Ascending aorta (tissue), 2 donors: ENCODE results near the gene URGCP. TPM values are rescaled to one million over a fixed set of nuclear protein-coding genes. Genes with fewer than 3 reads are reported as not detected.
A peak's percentile ranks its signal among the peaks of the same experiment; 100 is the strongest.

ENCODE experiments used
- DNase-seq, 2 donors: peaks; one replicate each; pipeline ENCODE4 v3.0.0-alpha.2; 2019; ENCODE audit warnings: low spot score in 2 of 2
- H3K27ac ChIP-seq, 2 donors: fragments of 200-600 bp; sonication (generic); one replicate each; pipeline ENCODE4 v1.5.1; 2016 to 2017; ENCODE audit warnings: mild to moderate bottlenecking in 1 of 2
- H3K27me3 ChIP-seq: fragments of 200-600 bp; sonication (generic); one replicate; pipeline ENCODE4 v1.5.1; 2017
- H3K36me3 ChIP-seq, 2 donors: fragments of 200-600 bp; sonication (generic); one replicate each; pipeline ENCODE4 v1.5.1; 2016
- H3K4me1 ChIP-seq, 2 donors: fragments of 200-600 bp; sonication (generic); one replicate each; pipeline ENCODE4 v1.5.1; 2016 to 2017; ENCODE audit warnings: mild to moderate bottlenecking in 1 of 2
- H3K4me3 ChIP-seq, 2 donors: fragments of 200-600 bp; sonication (generic); one replicate each; pipeline ENCODE4 v1.5.1; 2016 to 2017; ENCODE audit warnings: mild to moderate bottlenecking in 1 of 2
- H3K9me3 ChIP-seq, 2 donors: fragments of 200-600 bp; sonication (generic); one replicate each; pipeline ENCODE4 v1.5.1; 2016
- intact Hi-C: fragments of 100-400 bp; cut with DNase I; formaldehyde crosslinking; loops from one replicate; pipeline ENCODE4 v1.15.1; 2023
- total RNA-seq: library from RNA; depleted of rRNA; stranded (reverse); fragments of >200 nt; gene quantifications from one replicate; pipeline ENCODE4 v1.1.0, GENCODE V29; 2016
- TF ChIP-seq, protein P1 (sequence below), 3 experiments: fragments of 200-600 bp in 2 of 3; fragments of 450-650 bp in 1 of 3; sonication (generic) in 2 of 3; IDR thresholded peaks; one replicate each; pipeline ENCODE4 v1.5.1; 2016 to 2019; ENCODE audit warnings: antibody characterized with exemption in 3 of 3, mild to moderate bottlenecking in 1 of 3, moderate library complexity in 1 of 3

Gene URGCP
- total RNA-seq, 1 donor from 2014 or later = 29.2 TPM

DNA sequence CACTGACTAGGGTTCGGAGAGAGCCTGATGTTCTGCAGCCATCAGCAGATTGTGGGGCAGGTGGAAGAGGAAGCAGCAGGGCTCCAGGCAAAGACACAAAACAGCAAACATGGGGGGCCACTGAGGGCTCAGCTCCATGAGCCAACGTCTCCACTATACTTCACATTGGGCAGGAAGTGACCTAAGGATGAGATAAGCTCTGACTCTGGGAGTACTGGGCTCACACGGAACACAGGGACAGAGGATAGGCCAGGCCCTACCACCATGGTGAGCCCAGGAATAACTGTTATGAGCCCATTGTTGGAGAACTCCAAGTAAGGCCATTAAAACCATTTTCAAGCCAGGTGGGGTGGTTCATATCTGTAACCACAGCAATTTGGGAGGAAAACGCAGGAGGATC, 22.2 kb downstream of the URGCP start:
- TF ChIP-seq, protein P1, sequence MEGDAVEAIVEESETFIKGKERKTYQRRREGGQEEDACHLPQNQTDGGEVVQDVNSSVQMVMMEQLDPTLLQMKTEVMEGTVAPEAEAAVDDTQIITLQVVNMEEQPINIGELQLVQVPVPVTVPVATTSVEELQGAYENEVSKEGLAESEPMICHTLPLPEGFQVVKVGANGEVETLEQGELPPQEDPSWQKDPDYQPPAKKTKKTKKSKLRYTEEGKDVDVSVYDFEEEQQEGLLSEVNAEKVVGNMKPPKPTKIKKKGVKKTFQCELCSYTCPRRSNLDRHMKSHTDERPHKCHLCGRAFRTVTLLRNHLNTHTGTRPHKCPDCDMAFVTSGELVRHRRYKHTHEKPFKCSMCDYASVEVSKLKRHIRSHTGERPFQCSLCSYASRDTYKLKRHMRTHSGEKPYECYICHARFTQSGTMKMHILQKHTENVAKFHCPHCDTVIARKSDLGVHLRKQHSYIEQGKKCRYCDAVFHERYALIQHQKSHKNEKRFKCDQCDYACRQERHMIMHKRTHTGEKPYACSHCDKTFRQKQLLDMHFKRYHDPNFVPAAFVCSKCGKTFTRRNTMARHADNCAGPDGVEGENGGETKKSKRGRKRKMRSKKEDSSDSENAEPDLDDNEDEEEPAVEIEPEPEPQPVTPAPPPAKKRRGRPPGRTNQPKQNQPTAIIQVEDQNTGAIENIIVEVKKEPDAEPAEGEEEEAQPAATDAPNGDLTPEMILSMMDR (IDR thresholded peaks at IDR 0.05) = no peak
- no peak for DNase-seq
- H3K4me1 ChIP-seq = peaks cover 5 to 6% of the 10 kb centered on the region in 2 donors
- H3K27ac ChIP-seq = no peak overlapping the region
- no peaks in the 10 kb centered on the region for H3K9me3 ChIP-seq
- no peaks in the 10 kb centered on the region for H3K27me3 ChIP-seq
- intact Hi-C loops = no loop called here
- peaks cover 24 to 42% of the 10 kb centered on the region in 2 donors for H3K36me3 ChIP-seq
- H3K4me3 ChIP-seq = no peak overlapping the region

GRCh38 chr7:43880596-43880995, 25.8 kb downstream of the URGCP start:
- Histone ChIP-seq H3K36me3 (peaks cover 54 to 72% of the 10 kb centered on the region in 2 donors), H3K4me1 (peaks cover 8 to 15% of the 10 kb centered on the region in 2 donors), H3K27me3 (no peaks in the 10 kb centered on the region), H3K4me3 (no peak overlapping the region), H3K27ac (peak overlapping the region in 1 of 2 donors; percentile 78), H3K9me3 (no peaks in the 10 kb centered on the region)
- TF ChIP-seq, protein P1 (IDR thresholded peaks at IDR 0.05) = no peak
- intact Hi-C loops = no loop called here
- DNase-seq = no peak

DNA sequence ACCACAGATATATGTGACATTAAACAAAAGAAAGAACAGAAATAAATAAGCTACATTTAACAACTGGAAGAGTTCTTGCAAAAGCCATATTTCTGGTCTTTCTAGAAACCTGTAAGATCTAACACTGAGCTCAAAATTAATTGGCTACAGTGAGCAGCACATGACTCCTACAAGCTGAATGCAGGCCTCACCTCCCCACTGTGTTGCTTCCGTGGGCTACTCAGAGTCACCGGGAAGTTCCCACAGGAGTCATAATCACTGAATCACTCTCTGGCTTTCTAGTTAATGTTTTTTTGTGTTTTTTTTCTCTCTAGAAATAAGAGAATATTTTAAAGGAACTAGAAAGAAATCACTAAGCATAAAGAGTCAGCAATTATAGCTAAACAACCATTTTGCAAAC, 26.9 kb downstream of the URGCP start:
- Histone ChIP-seq H3K4me1 (peaks cover 8 to 15% of the 10 kb centered on the region in 2 donors), H3K36me3 (peaks cover 54 to 75% of the 10 kb centered on the region in 2 donors), H3K27ac (peak overlapping the region; percentile 55 to 78), H3K4me3 (no peak overlapping the region), H3K9me3 (no peaks in the 10 kb centered on the region), H3K27me3 (no peaks in the 10 kb centered on the region)
- TF ChIP-seq, protein P1 (IDR thresholded peaks at IDR 0.05) = no peak
- intact Hi-C loops = loop anchor here (10.0 kb wide), 3 partner anchors 705 to 1645 kb away; partner anchors contain the start of genes GLI3, NACAD and TMED4
- DNase-seq = no peak

GRCh38 chr7:43878867-43879266, 27.5 kb downstream of the URGCP start:
- DNase-seq = no peak

GRCh38 chr7:43877968-43878864, 28.2 kb downstream of the URGCP start:
- TF ChIP-seq, protein P1 (IDR thresholded peaks at IDR 0.05) = no peak
- DNase-seq = no peak
- Histone ChIP-seq H3K27ac (peak overlapping the region; percentile 55 to 78), H3K9me3 (no peaks in the 10 kb centered on the region), H3K36me3 (peaks cover 54 to 65% of the 10 kb centered on the region in 2 donors), H3K4me3 (no peak overlapping the region), H3K27me3 (no peaks in the 10 kb centered on the region), H3K4me1 (peaks cover 8 to 15% of the 10 kb centered on the region in 2 donors)
- intact Hi-C loops = loop anchor here (10.0 kb wide), 3 partner anchors 707 to 1643 kb away; partner anchors contain the start of genes GLI3, NACAD and TMED4

More at GRCh38 chr7:43878867-43879266, 27.5 kb downstream of the URGCP start:
- TF ChIP-seq, protein P1 (IDR thresholded peaks at IDR 0.05) = no peak
- Histone ChIP-seq H3K27ac (peak overlapping the region; percentile 55 to 78), H3K9me3 (no peaks in the 10 kb centered on the region), H3K36me3 (peaks cover 54 to 69% of the 10 kb centered on the region in 2 donors), H3K4me1 (peaks cover 8 to 15% of the 10 kb centered on the region in 2 donors), H3K4me3 (no peak overlapping the region), H3K27me3 (no peaks in the 10 kb centered on the region)
- intact Hi-C loops = loop anchor here (10.0 kb wide), 3 partner anchors 706 to 1644 kb away; partner anchors contain the start of genes GLI3, NACAD and TMED4
